Activated T-helper 2 cell treated with anti-CD3 and anti-CD28 coated beads, Interferon-gamma antibody, Interleukin-2, Interleukin-4, amounts not matched to agents 10 μg/mL and 5 μg/mL and 100 μg/mL, durations not matched to agents 14 hours and 24 hours and 36 hours (primary cell): ENCODE data around the gene KPNA6. TPM values are rescaled to one million over a fixed set of nuclear protein-coding genes. Genes with fewer than 3 reads are reported as not detected.

Experiments
- DNase-seq: peaks from one replicate; pipeline ENCODE4 v3.0.0; 2021; ENCODE audit warnings: low spot score
- H3K27ac Mint-ChIP-seq: one replicate; pipeline ENCODE4 v1.8.0; 2021; ENCODE audit warnings: mixed read lengths
- H3K27me3 Mint-ChIP-seq: one replicate; pipeline ENCODE4 v1.8.0; 2021; ENCODE audit warnings: low read depth, mixed read lengths
- H3K36me3 Mint-ChIP-seq: one replicate; pipeline ENCODE4 v1.8.0; 2021; ENCODE audit warnings: low read depth, mixed read lengths
- H3K4me1 Mint-ChIP-seq: one replicate; pipeline ENCODE4 v1.8.0; 2021; ENCODE audit warnings: low read depth, mixed read lengths
- H3K4me3 Mint-ChIP-seq: one replicate; pipeline ENCODE4 v1.8.0; 2021; ENCODE audit warnings: low read depth, mild to moderate bottlenecking, moderate library complexity, mixed read lengths
- H3K9me3 Mint-ChIP-seq: one replicate; pipeline ENCODE4 v1.8.0; 2021; ENCODE audit warnings: mixed read lengths
- intact Hi-C: fragments of 100-400 bp; cut with micrococcal nuclease; formaldehyde crosslinking; loops from one replicate; pipeline ENCODE4 v1.15.1; 2023
- total RNA-seq: library from RNA; stranded (reverse); gene quantifications from 2 replicates; pipeline ENCODE4 v1.2.3, GENCODE V29; 2022

KPNA6 gene
- total RNA-seq, 1 donor from 2014 or later: 81.2 TPM

DNA sequence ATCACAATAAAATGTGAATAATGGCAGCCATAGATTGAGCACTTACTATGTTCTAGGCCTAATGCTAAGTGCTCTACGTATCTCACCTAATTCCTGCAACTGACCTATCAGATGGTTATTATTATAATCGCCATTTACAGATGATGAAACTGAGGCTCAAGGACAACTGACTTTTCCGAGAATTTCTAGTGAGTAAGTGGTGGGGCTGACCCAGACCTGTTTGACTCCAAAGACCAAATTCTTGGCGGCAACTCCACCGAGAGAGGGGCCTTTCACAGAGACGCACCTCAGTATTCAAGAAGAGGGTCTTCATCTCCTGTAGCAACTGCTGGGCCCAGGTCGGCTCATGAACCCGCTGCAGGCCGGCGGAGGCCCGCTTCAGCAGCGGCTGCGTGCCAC is 113.7 kb downstream of the KPNA6 start:
- Mint-ChIP-seq H3K9me3 (no peaks in the 10 kb centered on the region), H3K36me3 (peaks cover 46% of the 10 kb centered on the region), H3K27ac (peak overlapping the region; percentile 95), H3K27me3 (no peaks in the 10 kb centered on the region), H3K4me3 (peak overlapping the region; percentile 94), H3K4me1 (peaks cover 28% of the 10 kb centered on the region)
- intact Hi-C loops: no loop called here
- no peak for DNase-seq

DNA sequence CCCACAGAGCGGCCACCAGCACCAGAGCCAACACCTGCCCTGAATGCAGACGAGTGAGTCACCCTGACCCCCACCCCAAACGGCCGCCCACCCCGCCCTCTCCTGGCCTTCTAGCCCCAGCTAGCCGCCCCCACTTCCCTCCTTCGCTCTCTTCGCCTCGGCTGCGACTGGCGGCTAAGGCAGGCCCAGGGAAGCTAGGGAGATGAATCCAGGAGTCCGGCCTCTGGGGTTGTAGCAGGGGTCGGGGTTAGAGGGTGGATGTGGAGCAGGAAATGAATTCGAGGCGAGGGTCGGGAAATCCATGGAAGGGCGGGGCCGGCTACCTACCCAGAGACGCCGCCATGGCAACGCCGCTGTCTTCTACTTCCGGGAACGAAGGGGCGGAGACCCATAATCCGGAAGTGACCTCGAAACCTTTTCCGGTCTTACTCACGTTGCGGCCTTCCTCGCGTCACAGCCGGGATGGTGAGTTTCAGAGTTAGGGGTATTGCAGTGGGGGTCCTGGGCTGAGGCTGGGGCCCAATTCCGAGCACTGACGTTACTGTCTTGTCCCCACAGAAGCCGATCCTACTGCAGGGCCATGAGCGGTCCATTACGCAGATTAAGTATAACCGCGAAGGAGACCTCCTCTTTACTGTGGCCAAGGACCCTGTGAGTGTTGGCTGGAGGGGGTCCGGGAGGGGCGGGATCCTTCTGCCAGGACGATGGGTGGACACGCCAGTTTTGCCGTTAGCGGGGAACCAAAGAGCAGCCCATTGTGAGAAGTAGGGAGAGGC is 114.3 kb downstream of the KPNA6 start, which contains the start of the genes EIF3I and TMEM234:
Gene EIF3I, plus strand, starts transcription at position 428 of the 776 bp plus-strand sequence. Its CDS starts 35 bp downstream, at position 463.
Gene TMEM234, minus strand, starts transcription at position 374 of the 776 bp plus-strand sequence. Its CDS starts 31 bp downstream, at position 343.
- H3K4me1 Mint-ChIP-seq: peaks cover 28% of the 10 kb centered on the region
- intact Hi-C loops: loop anchor here (2.0 kb wide), 3 partner anchors 27 to 173 kb away; partner anchors contain the start of gene BSDC1
- peak within 1 kb of the TSS; percentile 94 for H3K4me3 Mint-ChIP-seq
- DNase-seq: peak; percentile 88
- no peaks in the 10 kb centered on the region for H3K27me3 Mint-ChIP-seq
- peak within 1 kb of the TSS; percentile 95 for H3K27ac Mint-ChIP-seq
- peaks cover 40% of the 10 kb centered on the region for H3K36me3 Mint-ChIP-seq
- H3K9me3 Mint-ChIP-seq: no peaks in the 10 kb centered on the region

DNA sequence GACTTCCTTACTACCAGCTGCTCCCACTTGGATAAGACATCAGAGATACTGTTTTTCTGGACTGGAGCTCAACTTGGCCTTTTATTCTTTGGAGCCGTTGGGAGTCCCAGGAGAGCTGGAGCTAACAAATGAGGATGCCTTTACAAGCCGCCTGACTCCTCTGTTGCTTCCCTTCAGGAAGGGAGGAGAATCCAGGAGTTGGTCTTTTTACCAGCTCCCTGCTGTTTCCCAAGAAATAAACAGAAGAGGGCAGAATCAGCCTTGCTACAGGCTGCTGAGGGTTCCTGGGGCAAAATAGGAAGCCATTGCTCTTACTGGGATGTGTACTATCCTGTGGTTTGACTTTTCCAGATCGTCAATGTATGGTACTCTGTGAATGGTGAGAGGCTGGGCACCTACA is 115.8 kb downstream of the KPNA6 start:
- intact Hi-C loops: loop anchor here (2.0 kb wide), 3 partner anchors 25 to 171 kb away; partner anchors contain the start of gene BSDC1
- Mint-ChIP-seq H3K36me3 (peaks cover 55% of the 10 kb centered on the region), H3K27me3 (no peaks in the 10 kb centered on the region), H3K4me3 (peak overlapping the region; percentile 94), H3K9me3 (no peaks in the 10 kb centered on the region), H3K27ac (peak overlapping the region; percentile 95), H3K4me1 (peaks cover 28% of the 10 kb centered on the region)
- no peak for DNase-seq

DNA sequence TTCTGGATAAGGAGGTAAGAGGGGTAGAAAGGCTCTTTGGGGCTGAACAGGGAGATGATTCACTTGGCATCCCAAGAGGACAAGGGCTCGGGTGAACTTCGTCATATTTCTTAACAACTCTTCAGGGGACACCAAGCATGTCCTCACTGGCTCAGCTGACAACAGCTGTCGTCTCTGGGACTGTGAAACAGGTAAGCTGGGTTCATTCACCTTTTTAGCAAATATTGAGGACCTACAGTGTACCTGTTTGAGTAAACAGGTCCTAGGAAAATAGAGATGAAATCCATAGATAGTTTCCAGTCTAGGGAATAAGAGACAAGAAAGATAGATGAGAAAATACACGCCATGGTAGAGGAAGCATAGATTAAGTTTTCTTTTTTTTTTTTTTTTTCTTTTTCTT is 116.4 kb downstream of the KPNA6 start:
- Mint-ChIP-seq H3K4me1 (peaks cover 28% of the 10 kb centered on the region), H3K9me3 (no peaks in the 10 kb centered on the region), H3K36me3 (peaks cover 58% of the 10 kb centered on the region), H3K4me3 (peak overlapping the region; percentile 94), H3K27me3 (no peaks in the 10 kb centered on the region), H3K27ac (peak overlapping the region; percentile 95)
- intact Hi-C loops: no loop called here
- DNase-seq: no peak

Other genes with a start within 250 kb of the KPNA6 start
- 313 and 334 TPM in 2 replicates for gene PTP4A2, start 169.7 kb upstream of the KPNA6 start, total RNA-seq
- 177 and 178 TPM in 2 replicates for gene KHDRBS1, start 94.2 kb upstream of the KPNA6 start, total RNA-seq
- gene TMEM39B, start 35.1 kb upstream of the KPNA6 start, total RNA-seq: 32.5 and 34.5 TPM in 2 replicates
- gene TXLNA, start 71.6 kb downstream of the KPNA6 start, total RNA-seq: 98.6 and 101 TPM in 2 replicates
- 39.1 and 44.0 TPM in 2 replicates for gene CCDC28B, start 92.5 kb downstream of the KPNA6 start, total RNA-seq
- gene IQCC, start 97.6 kb downstream of the KPNA6 start, total RNA-seq: 5.0 and 5.4 TPM in 2 replicates
- 0.14 TPM in 1 of 2 replicates, not detected in the other for gene DCDC2B, start 101.0 kb downstream of the KPNA6 start, total RNA-seq
- gene TMEM234, start 114.3 kb downstream of the KPNA6 start, total RNA-seq: 10.7 and 12.1 TPM in 2 replicates
- gene EIF3I, start 114.4 kb downstream of the KPNA6 start, total RNA-seq: 287 and 293 TPM in 2 replicates
- gene FAM167B, start 139.2 kb downstream of the KPNA6 start, total RNA-seq: 0.78 and 0.80 TPM in 2 replicates
- 221 and 232 TPM in 2 replicates for gene LCK, start 143.2 kb downstream of the KPNA6 start, total RNA-seq
- 179 and 195 TPM in 2 replicates for gene HDAC1, start 184.0 kb downstream of the KPNA6 start, total RNA-seq
- gene MARCKSL1, start 228.2 kb downstream of the KPNA6 start, total RNA-seq: 42.5 and 45.0 TPM in 2 replicates